GM12801 (cell line): ENCODE data around the gene DGKI.

Experiments used
- CTCF ChIP-seq: IDR thresholded peaks from one replicate; pipeline ENCODE4 v1.5.1; 2011; ENCODE audit warnings: control low read depth; ENCODE audit not compliant: insufficient read length; ENCODE audit errors: extremely low read depth

DGKI gene

GRCh38 chr7:137684316-137684715 is 162.5 kb downstream of the DGKI start:
- TF ChIP-seq CTCF, result no peak

- TF ChIP-seq CTCF, result no peak
Measured at GRCh38 chr7:137682596-137682995, 164.2 kb downstream of the DGKI start.

- no peak for TF ChIP-seq CTCF
Measured at GRCh38 chr7:137681657-137682562, 164.9 kb downstream of the DGKI start.

GRCh38 chr7:137674551-137675409 is 172.0 kb downstream of the DGKI start:
- TF ChIP-seq CTCF, result no peak

GRCh38 chr7:137674048-137674447 is 172.7 kb downstream of the DGKI start:
- no peak for TF ChIP-seq CTCF

GRCh38 chr7:137671920-137672319 is 174.9 kb downstream of the DGKI start:
- no peak for TF ChIP-seq CTCF
